SK-N-SH treated with all-trans-retinoic acid at 6 μM for 48 hours (cell line): ENCODE data around the gene MX2.

ENCODE experiments used
- ATAC-seq: fragments of 200-7000 bp; cut with Tn5 transposase; 3 replicates; pipeline ENCODE4 v1.9.1; 2020; ENCODE audit warnings: mild to moderate bottlenecking, moderate library complexity
- ARNTL ChIP-seq: fragments of 450-650 bp; formaldehyde crosslinking; IDR thresholded peaks from 2 replicates; pipeline ENCODE4 v1.5.0; 2020; ENCODE audit warnings: low read depth, mild to moderate bottlenecking, moderate library complexity, borderline replicate concordance
- BACH2 ChIP-seq: fragments of 250-450 bp; sonication (Bioruptor Pico); IDR thresholded peaks from 2 replicates; pipeline ENCODE4 v1.9.0; 2021; ENCODE audit warnings: mild to moderate bottlenecking, borderline replicate concordance
- CSDC2 ChIP-seq: fragments of 250-450 bp; sonication (Bioruptor Pico); IDR thresholded peaks from 2 replicates; pipeline ENCODE4 v1.5.0; 2020; ENCODE audit warnings: mild to moderate bottlenecking, moderate library complexity
- CSRNP3 ChIP-seq: fragments of 250-450 bp; sonication (Bioruptor Pico); IDR thresholded peaks from 2 replicates; pipeline ENCODE4 v1.5.1; 2021; ENCODE audit warnings: mild to moderate bottlenecking, moderate library complexity
- ESRRG ChIP-seq: fragments of 250-450 bp; sonication (Bioruptor Pico); IDR thresholded peaks from 2 replicates; pipeline ENCODE4 v1.6.1; 2021; ENCODE audit warnings: mild to moderate bottlenecking
- ISL1 ChIP-seq: fragments of 250-450 bp; sonication (Bioruptor Pico); IDR thresholded peaks from 2 replicates; pipeline ENCODE4 v2.1.2; 2022; ENCODE audit warnings: mild to moderate bottlenecking, moderate library complexity
- OSR1 ChIP-seq: fragments of 250-450 bp; sonication (Bioruptor Pico); IDR thresholded peaks from 2 replicates; pipeline ENCODE4 v1.8.0; 2022; ENCODE audit warnings: moderate library complexity, mild to moderate bottlenecking, inconsistent platforms
- PATZ1 ChIP-seq: fragments of 250-450 bp; sonication (Bioruptor Pico); IDR thresholded peaks from 2 replicates; pipeline ENCODE4 v1.8.0; 2020; ENCODE audit warnings: mild to moderate bottlenecking, moderate library complexity, borderline replicate concordance
- POU6F1 ChIP-seq: fragments of 250-450 bp; sonication (Bioruptor Pico); IDR thresholded peaks from 2 replicates; pipeline ENCODE4 v1.8.0; 2021; ENCODE audit warnings: low read depth, mild to moderate bottlenecking, moderate library complexity, borderline replicate concordance
- RARB ChIP-seq: fragments of 250-450 bp; sonication (Bioruptor Pico); IDR thresholded peaks from 2 replicates; pipeline ENCODE4 v1.8.0; 2021; ENCODE audit warnings: mild to moderate bottlenecking, moderate library complexity
- SNAI2 ChIP-seq: fragments of 250-450 bp; sonication (Bioruptor Pico); IDR thresholded peaks from 2 replicates; pipeline ENCODE4 v1.5.0; 2020; ENCODE audit warnings: mild to moderate bottlenecking, moderate library complexity
- TCF4 ChIP-seq: fragments of 250-450 bp; sonication (Bioruptor Pico); IDR thresholded peaks from 2 replicates; pipeline ENCODE4 v1.8.0; 2021; ENCODE audit warnings: mild to moderate bottlenecking, moderate library complexity, borderline replicate concordance
- TOX ChIP-seq: fragments of 250-450 bp; sonication (Bioruptor Pico); IDR thresholded peaks from 2 replicates; pipeline ENCODE4 v1.8.0; 2021; ENCODE audit warnings: mild to moderate bottlenecking, moderate library complexity, borderline replicate concordance
- TSHZ2 ChIP-seq: fragments of 250-450 bp; sonication (Bioruptor Pico); IDR thresholded peaks from 2 replicates; pipeline ENCODE4 v1.5.0; 2020; ENCODE audit warnings: mild to moderate bottlenecking, moderate library complexity
- ZC3H10 ChIP-seq: fragments of 250-450 bp; sonication (Bioruptor Pico); IDR thresholded peaks from 2 replicates; pipeline ENCODE4 v1.5.1; 2021; ENCODE audit warnings: mild to moderate bottlenecking, moderate library complexity
- ZFP3 ChIP-seq: fragments of 250-450 bp; sonication (Bioruptor Pico); IDR thresholded peaks from 2 replicates; pipeline ENCODE4 v1.5.0; 2020; ENCODE audit warnings: mild to moderate bottlenecking, moderate library complexity
- ZFP30 ChIP-seq: fragments of 450-650 bp; formaldehyde crosslinking; IDR thresholded peaks from 2 replicates; pipeline ENCODE4 v1.5.0; 2022; ENCODE audit warnings: mild to moderate bottlenecking, moderate library complexity
- ZNF70 ChIP-seq: fragments of 450-650 bp; formaldehyde crosslinking; IDR thresholded peaks from 2 replicates; pipeline ENCODE4 v1.5.0; 2020; ENCODE audit warnings: mild to moderate bottlenecking, moderate library complexity
- ZNF8 ChIP-seq: fragments of 450-650 bp; formaldehyde crosslinking; IDR thresholded peaks from 2 replicates; pipeline ENCODE4 v1.5.0; 2020; ENCODE audit warnings: mild to moderate bottlenecking, moderate library complexity

MX2 gene

GRCh38 chr21:41338455-41338854, 23.4 kb upstream of the MX2 start:
- TF ChIP-seq ZC3H10 (CRISPR knock-in tag): no peak
- no peak for TF ChIP-seq ZFP3
- no peak for TF ChIP-seq TOX (CRISPR knock-in tag)
- TF ChIP-seq CSRNP3 (CRISPR knock-in tag): no peak

GRCh38 chr21:41342035-41342434, 19.8 kb upstream of the MX2 start:
- no peak for ATAC-seq
- no peak for TF ChIP-seq ARNTL
- no peak for TF ChIP-seq SNAI2 (CRISPR knock-in tag)
- no peak for TF ChIP-seq POU6F1 (CRISPR knock-in tag)
- TF ChIP-seq BACH2 (CRISPR knock-in tag): no peak
- TF ChIP-seq PATZ1 (CRISPR knock-in tag): no peak
- no peak for TF ChIP-seq CSDC2 (CRISPR knock-in tag)
- TF ChIP-seq ZFP30 (CRISPR knock-in tag): no peak
- TF ChIP-seq TSHZ2 (CRISPR knock-in tag): no peak
- no peak for TF ChIP-seq ZFP3
- no peak for TF ChIP-seq ESRRG (CRISPR knock-in tag)
- TF ChIP-seq ZNF70 (CRISPR knock-in tag): no peak
- no peak for TF ChIP-seq TCF4 (CRISPR knock-in tag)

More at GRCh38 chr21:41338455-41338854, 23.4 kb upstream of the MX2 start:
- no peak for ATAC-seq

- no peak for ATAC-seq
- TF ChIP-seq ESRRG (CRISPR knock-in tag) (no peak), ISL1 (no peak), ZNF8 (CRISPR knock-in tag) (no peak), POU6F1 (CRISPR knock-in tag) (no peak), ZNF70 (CRISPR knock-in tag) (no peak), TSHZ2 (CRISPR knock-in tag) (no peak), OSR1 (CRISPR knock-in tag) (no peak), BACH2 (CRISPR knock-in tag) (no peak), ARNTL (no peak), RARB (no peak)
Observed at GRCh38 chr21:41344146-41344545, 17.7 kb upstream of the MX2 start.
